ENCODE measurements around the gene TRIM29. TPM values are rescaled to one million over a fixed set of nuclear protein-coding genes. Genes with fewer than 3 reads are reported as not detected.

The TRIM29 gene
- total RNA-seq, 1 experiment from 2014 or later = 293 TPM

GRCh38 chr11:120107692-120108091, 30.2 kb downstream of the TRIM29 start:
- no peaks in the 10 kb centered on the region for H3F3A ChIP-seq (ENCODE audit: insufficient read depth, low read depth)
- ChIA-PET CTCF (interaction anchor here (0.6 to 1.0 kb wide), 2 partner anchors 105 to 628 kb away, joined by 4 to 15 read pairs; no protein-coding TSS in a partner anchor), POLR2A (ENCODE audit: unreplicated experiment) (interaction anchor here (0.7 kb wide), 1 partner anchor 379 kb away, joined by 6 read pairs; the partner anchor contains the start of gene NECTIN1)
- peaks cover 33% of the 10 kb centered on the region for H3K27me3 ChIP-seq (ENCODE audit: insufficient read depth, low read depth)
- no peaks in the 10 kb centered on the region for H3K9me3 ChIP-seq (ENCODE audit: insufficient read depth, low read depth)
- intact Hi-C loops (cut with micrococcal nuclease; ENCODE audit: unreplicated experiment) = loop anchor here (1.0 to 5.0 kb wide), 4 partner anchors 62 to 626 kb away; no protein-coding TSS in a partner anchor
- no peak for DNase-seq
- no peaks in the 10 kb centered on the region; the same call in 1 of the 2 replicates for H3K36me3 ChIP-seq (ENCODE audit: low read depth)
- H3K27ac ChIP-seq = no peak overlapping the region
- H3K4me2 ChIP-seq = no peak overlapping the region
- H4K20me1 ChIP-seq (ENCODE audit: insufficient read depth) = no peaks in the 10 kb centered on the region
- no peaks in the 10 kb centered on the region for H3K79me2 ChIP-seq (ENCODE audit: low read depth)
- no peak overlapping the region for H3K4me3 ChIP-seq
- H3K4me1 ChIP-seq (replicated peaks; ENCODE audit: insufficient read depth) = no peaks in the 10 kb centered on the region
- H3K9me2 ChIP-seq (ENCODE audit: insufficient read depth) = no peaks in the 10 kb centered on the region
- BruUV-seq (replicated peaks) = no TSS peak
- no peak overlapping the region for H2AFZ ChIP-seq
- TF ChIP-seq EZH2 (IDR thresholded peaks at IDR 0.05; ENCODE audit: low read depth) = no peak
- TF ChIP-seq, protein P1, sequence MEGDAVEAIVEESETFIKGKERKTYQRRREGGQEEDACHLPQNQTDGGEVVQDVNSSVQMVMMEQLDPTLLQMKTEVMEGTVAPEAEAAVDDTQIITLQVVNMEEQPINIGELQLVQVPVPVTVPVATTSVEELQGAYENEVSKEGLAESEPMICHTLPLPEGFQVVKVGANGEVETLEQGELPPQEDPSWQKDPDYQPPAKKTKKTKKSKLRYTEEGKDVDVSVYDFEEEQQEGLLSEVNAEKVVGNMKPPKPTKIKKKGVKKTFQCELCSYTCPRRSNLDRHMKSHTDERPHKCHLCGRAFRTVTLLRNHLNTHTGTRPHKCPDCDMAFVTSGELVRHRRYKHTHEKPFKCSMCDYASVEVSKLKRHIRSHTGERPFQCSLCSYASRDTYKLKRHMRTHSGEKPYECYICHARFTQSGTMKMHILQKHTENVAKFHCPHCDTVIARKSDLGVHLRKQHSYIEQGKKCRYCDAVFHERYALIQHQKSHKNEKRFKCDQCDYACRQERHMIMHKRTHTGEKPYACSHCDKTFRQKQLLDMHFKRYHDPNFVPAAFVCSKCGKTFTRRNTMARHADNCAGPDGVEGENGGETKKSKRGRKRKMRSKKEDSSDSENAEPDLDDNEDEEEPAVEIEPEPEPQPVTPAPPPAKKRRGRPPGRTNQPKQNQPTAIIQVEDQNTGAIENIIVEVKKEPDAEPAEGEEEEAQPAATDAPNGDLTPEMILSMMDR (conservative IDR thresholded peaks at IDR 0.05) = no peak

DNA sequence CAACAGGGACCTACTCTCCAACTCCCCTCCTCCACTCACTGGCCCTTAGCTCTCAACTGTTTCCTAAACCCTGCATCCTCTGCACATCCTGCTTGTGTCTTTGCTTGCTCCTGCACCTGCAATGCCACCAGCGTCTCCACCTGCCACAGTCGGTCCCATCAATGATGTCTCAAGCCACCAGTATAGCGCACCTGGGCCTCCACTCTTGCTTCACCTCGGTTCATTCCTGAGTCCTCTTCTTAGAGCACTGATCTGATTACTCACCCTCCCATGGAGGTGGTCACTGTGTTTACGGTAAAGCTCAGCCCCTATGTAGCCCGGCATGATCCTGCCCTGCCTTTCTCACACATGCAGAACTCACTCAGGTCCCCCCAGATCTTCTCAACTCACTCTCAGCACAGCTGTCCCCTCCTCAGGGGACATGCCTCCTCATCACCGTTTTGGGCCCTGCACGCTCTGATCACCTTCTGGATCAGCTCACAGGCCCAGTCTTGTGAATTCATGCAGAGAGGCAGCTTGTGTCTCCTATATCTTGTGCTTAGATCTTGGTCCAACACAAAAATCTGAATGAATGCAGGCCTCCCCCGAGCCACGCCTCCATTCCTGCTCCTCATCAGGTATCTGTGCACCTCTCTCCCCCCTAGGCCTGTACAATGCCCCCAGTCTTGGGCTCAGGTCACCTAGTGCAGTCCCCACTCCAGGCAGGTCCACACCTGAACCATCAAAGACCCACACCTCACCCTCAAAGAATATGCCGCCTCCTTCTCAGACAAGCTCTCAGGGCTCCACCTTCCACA, 31.4 kb downstream of the TRIM29 start:
- intact Hi-C loops (cut with micrococcal nuclease; ENCODE audit: unreplicated experiment) = loop anchor here (5.0 kb wide), 1 partner anchor 121 kb away; no protein-coding TSS in a partner anchor
- Histone ChIP-seq H3F3A (ENCODE audit: insufficient read depth, low read depth) (no peaks in the 10 kb centered on the region), H3K27ac (no peak overlapping the region), H3K27me3 (ENCODE audit: insufficient read depth, low read depth) (peaks cover 44% of the 10 kb centered on the region), H3K4me3 (no peak overlapping the region), H3K9me2 (ENCODE audit: insufficient read depth) (no peaks in the 10 kb centered on the region), H3K36me3 (ENCODE audit: low read depth) (no peaks in the 10 kb centered on the region; the same call in 1 of the 2 replicates), H2AFZ (no peak overlapping the region), H4K20me1 (ENCODE audit: insufficient read depth) (no peaks in the 10 kb centered on the region), H3K79me2 (ENCODE audit: low read depth) (no peaks in the 10 kb centered on the region), H3K9me3 (ENCODE audit: insufficient read depth, low read depth) (no peaks in the 10 kb centered on the region), H3K4me2 (no peak overlapping the region), H3K4me1 (replicated peaks; ENCODE audit: insufficient read depth) (no peaks in the 10 kb centered on the region)
- BruUV-seq (replicated peaks) = no TSS peak
- DNase-seq = no peak
- TF ChIP-seq, protein P1 (conservative IDR thresholded peaks at IDR 0.05) = no peak
- TF ChIP-seq EZH2 (IDR thresholded peaks at IDR 0.05; ENCODE audit: low read depth) = no peak
- CTCF ChIA-PET = no interaction called here
- POLR2A ChIA-PET (ENCODE audit: unreplicated experiment) = no interaction called here

DNA sequence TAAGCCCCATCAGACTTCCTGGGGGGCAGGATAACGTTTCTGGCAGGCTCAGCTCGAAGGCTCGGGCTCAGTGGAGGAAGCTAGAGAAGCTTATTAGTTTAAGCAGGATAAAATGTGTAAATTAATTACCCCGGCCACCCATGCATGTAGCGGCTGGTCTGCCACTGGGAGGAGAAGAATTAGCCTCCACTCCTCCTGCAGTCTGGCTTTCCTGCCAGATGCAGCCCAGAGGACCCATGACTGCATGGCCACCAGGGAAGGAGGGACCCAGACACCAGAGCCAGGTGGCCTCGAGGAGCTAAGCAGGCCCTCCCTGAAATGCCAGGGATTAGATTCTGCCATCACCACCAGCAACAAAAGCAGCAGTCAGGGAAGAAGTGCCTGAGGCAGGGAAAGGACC, 32.3 kb downstream of the TRIM29 start:
- no peak for TF ChIP-seq EZH2 (IDR thresholded peaks at IDR 0.05; ENCODE audit: low read depth)
- TF ChIP-seq, protein P1 (conservative IDR thresholded peaks at IDR 0.05) = no peak
- H3K27ac ChIP-seq = no peak overlapping the region
- no peaks in the 10 kb centered on the region for H3K9me2 ChIP-seq (ENCODE audit: insufficient read depth)
- DNase-seq = no peak
- no peaks in the 10 kb centered on the region for H3K9me3 ChIP-seq (ENCODE audit: insufficient read depth, low read depth)
- POLR2A ChIA-PET (ENCODE audit: unreplicated experiment) = no interaction called here
- no peak overlapping the region for H3K4me3 ChIP-seq
- no peaks in the 10 kb centered on the region for H3K4me1 ChIP-seq (replicated peaks; ENCODE audit: insufficient read depth)
- H3F3A ChIP-seq (ENCODE audit: insufficient read depth, low read depth) = no peaks in the 10 kb centered on the region
- H3K27me3 ChIP-seq (ENCODE audit: insufficient read depth, low read depth) = peaks cover 54% of the 10 kb centered on the region
- H3K79me2 ChIP-seq (ENCODE audit: low read depth) = no peaks in the 10 kb centered on the region
- no peak overlapping the region for H2AFZ ChIP-seq
- CTCF ChIA-PET = no interaction called here
- no peaks in the 10 kb centered on the region for H3K36me3 ChIP-seq (ENCODE audit: low read depth)
- no peaks in the 10 kb centered on the region for H4K20me1 ChIP-seq (ENCODE audit: insufficient read depth)
- no TSS peak for BruUV-seq (replicated peaks)
- intact Hi-C loops (cut with micrococcal nuclease; ENCODE audit: unreplicated experiment) = loop anchor here (5.0 kb wide), 1 partner anchor 122 kb away; no protein-coding TSS in a partner anchor
- H3K4me2 ChIP-seq = no peak overlapping the region
